GM12865 (cell line): ENCODE results near the gene PTPN11.

Source experiments
- DNase-seq: peaks from one replicate; pipeline ENCODE4 v3.0.0; 2010; ENCODE audit warnings: low read depth
- H3K4me3 ChIP-seq: 2 replicates; pipeline ENCODE4 v1.5.1; 2011; ENCODE audit warnings: mild to moderate bottlenecking, low read depth, low read length, control low read depth
- TF ChIP-seq, protein P1 (sequence below): IDR thresholded peaks from 2 replicates; pipeline ENCODE4 v1.5.1; 2011; ENCODE audit warnings: low read length, control low read depth, low read depth, inconsistent platforms; ENCODE audit not compliant: insufficient read depth; ENCODE audit errors: missing control alignments

Gene PTPN11

GRCh38 chr12:112540021-112540420 is 121.3 kb downstream of the PTPN11 start:
- no peak overlapping the region for H3K4me3 ChIP-seq
- no peak for DNase-seq
- TF ChIP-seq, protein P1, sequence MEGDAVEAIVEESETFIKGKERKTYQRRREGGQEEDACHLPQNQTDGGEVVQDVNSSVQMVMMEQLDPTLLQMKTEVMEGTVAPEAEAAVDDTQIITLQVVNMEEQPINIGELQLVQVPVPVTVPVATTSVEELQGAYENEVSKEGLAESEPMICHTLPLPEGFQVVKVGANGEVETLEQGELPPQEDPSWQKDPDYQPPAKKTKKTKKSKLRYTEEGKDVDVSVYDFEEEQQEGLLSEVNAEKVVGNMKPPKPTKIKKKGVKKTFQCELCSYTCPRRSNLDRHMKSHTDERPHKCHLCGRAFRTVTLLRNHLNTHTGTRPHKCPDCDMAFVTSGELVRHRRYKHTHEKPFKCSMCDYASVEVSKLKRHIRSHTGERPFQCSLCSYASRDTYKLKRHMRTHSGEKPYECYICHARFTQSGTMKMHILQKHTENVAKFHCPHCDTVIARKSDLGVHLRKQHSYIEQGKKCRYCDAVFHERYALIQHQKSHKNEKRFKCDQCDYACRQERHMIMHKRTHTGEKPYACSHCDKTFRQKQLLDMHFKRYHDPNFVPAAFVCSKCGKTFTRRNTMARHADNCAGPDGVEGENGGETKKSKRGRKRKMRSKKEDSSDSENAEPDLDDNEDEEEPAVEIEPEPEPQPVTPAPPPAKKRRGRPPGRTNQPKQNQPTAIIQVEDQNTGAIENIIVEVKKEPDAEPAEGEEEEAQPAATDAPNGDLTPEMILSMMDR, result no peak

GRCh38 chr12:112543751-112544150 is 125.0 kb downstream of the PTPN11 start:
- DNase-seq, result no peak
- TF ChIP-seq, protein P1, result no peak
- H3K4me3 ChIP-seq, result no peak overlapping the region

- TF ChIP-seq, protein P1, result no peak
- no peak for DNase-seq
- no peak overlapping the region for H3K4me3 ChIP-seq
These were observed 127.6 kb downstream of the PTPN11 start for GRCh38 chr12:112546339-112546738.

DNA sequence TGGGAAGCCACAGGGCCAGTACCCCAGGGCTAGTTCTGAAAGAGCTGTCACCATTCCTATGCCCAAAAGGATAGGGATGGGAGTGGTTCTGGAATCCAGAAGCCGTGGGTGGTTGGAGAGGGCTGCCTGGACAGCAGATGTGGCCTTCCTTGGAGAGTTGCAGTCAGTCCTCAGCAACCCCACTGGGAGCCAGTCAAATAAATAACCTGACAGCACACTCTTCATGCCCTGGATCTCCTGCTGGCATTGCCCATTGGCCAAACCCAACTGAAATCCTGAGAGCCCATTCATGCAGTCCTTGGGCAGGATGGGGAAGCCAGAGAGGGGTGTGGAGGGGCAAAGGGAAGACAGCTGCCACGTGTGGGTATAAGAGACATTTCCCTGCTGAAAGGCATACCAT is 128.2 kb downstream of the PTPN11 start:
- DNase-seq, result no peak
- H3K4me3 ChIP-seq, result no peak overlapping the region
- TF ChIP-seq, protein P1, result no peak

GRCh38 chr12:112549031-112549430 is 130.3 kb downstream of the PTPN11 start:
- TF ChIP-seq, protein P1, result no peak
- H3K4me3 ChIP-seq, result no peak overlapping the region
- no peak for DNase-seq

GRCh38 chr12:112551681-112552080 is 132.9 kb downstream of the PTPN11 start:
- TF ChIP-seq, protein P1, result no peak
- DNase-seq, result no peak
- no peak overlapping the region for H3K4me3 ChIP-seq

GRCh38 chr12:112555621-112556233 is 137.0 kb downstream of the PTPN11 start:
- H3K4me3 ChIP-seq, result no peak overlapping the region
- DNase-seq, result no peak
- TF ChIP-seq, protein P1, result no peak
